PC-9 (cell line): ENCODE data around the gene RETREG1.
"Not testable (repeated sequence)": the region's sequence is repeated elsewhere in the genome, so short reads cannot be mapped to it uniquely, and the experiment has no call there.

Experiments used
- EZH2 ChIP-seq: fragments of 200-600 bp; sonication (generic); IDR thresholded peaks from 2 replicates; pipeline ENCODE4 v1.8.0; 2017; ENCODE audit warnings: antibody characterized with exemption, low read depth
- TF ChIP-seq, protein P1 (sequence below): fragments of 200-600 bp; sonication (generic); conservative IDR thresholded peaks from 2 replicates; pipeline ENCODE4 v1.6.1; 2017; ENCODE audit warnings: mixed run types, antibody characterized with exemption, mild to moderate bottlenecking, moderate library complexity

DNA sequence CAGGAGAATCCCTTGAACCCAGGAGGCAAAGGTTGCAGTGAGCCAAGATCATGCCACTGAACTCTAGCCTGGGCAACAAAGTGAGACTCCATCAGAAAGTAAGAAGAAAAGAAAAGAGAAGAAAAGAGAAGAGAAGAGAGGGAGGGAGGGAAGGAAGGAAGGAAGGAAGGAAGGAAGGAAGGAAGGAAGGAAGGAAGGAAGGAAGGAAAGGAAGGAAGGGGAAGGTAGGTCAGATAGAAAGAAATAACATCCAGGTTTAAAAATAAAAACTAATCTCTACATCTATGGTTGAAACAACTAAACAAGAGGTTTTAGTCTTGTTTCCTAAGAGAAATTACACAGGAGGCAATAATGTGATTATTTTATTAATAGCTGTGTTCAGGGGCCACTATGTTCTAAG, 75.2 kb downstream of the RETREG1 start:
- TF ChIP-seq EZH2 = not testable (repeated sequence)
- TF ChIP-seq, protein P1, sequence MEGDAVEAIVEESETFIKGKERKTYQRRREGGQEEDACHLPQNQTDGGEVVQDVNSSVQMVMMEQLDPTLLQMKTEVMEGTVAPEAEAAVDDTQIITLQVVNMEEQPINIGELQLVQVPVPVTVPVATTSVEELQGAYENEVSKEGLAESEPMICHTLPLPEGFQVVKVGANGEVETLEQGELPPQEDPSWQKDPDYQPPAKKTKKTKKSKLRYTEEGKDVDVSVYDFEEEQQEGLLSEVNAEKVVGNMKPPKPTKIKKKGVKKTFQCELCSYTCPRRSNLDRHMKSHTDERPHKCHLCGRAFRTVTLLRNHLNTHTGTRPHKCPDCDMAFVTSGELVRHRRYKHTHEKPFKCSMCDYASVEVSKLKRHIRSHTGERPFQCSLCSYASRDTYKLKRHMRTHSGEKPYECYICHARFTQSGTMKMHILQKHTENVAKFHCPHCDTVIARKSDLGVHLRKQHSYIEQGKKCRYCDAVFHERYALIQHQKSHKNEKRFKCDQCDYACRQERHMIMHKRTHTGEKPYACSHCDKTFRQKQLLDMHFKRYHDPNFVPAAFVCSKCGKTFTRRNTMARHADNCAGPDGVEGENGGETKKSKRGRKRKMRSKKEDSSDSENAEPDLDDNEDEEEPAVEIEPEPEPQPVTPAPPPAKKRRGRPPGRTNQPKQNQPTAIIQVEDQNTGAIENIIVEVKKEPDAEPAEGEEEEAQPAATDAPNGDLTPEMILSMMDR = not testable (repeated sequence)
